Stimulated activated CD8-positive, alpha-beta memory T cell treated with anti-CD3 and anti-CD28 coated beads, Interleukin-12 subunit alpha, Interleukin-12 subunit beta, amount 100 ng/mL, for 24 hours (primary cell): ENCODE measurements around the gene F5.
A peak's percentile ranks its signal among the peaks of the same experiment; 100 is the strongest.

Experiments
- DNase-seq: peaks from one replicate; pipeline ENCODE4 v3.0.0-alpha.2; 2020; ENCODE audit errors: extremely low read depth

F5 gene

GRCh38 chr1:169586395-169587255 is at the start of gene F5:
Gene F5, minus strand, starts transcription at chr1:169586481. Its CDS starts 95 bp downstream, at chr1:169586386.
- peak; percentile 52 for DNase-seq

GRCh38 chr1:169634877-169635276 is 48.6 kb upstream of the F5 start:
- no peak for DNase-seq

- no peak for DNase-seq
Observed at GRCh38 chr1:169634145-169634544, 47.9 kb upstream of the F5 start.

GRCh38 chr1:169631249-169631648 is 45.0 kb upstream of the F5 start:
- DNase-seq = no peak

GRCh38 chr1:169630006-169630405 is 43.7 kb upstream of the F5 start, which contains the start of gene SELP:
Gene SELP, minus strand, starts transcription at chr1:169630124. Its CDS starts 50 bp downstream, at chr1:169630074.
- no peak for DNase-seq

- DNase-seq = no peak
Observed at GRCh38 chr1:169624912-169625311, 38.6 kb upstream of the F5 start.

GRCh38 chr1:169624122-169624521 is 37.8 kb upstream of the F5 start:
- DNase-seq = no peak

- DNase-seq = no peak
Observed at GRCh38 chr1:169623132-169623926, 37.0 kb upstream of the F5 start.

- no peak for DNase-seq
Observed at GRCh38 chr1:169620565-169620964, 34.3 kb upstream of the F5 start.

GRCh38 chr1:169618367-169618766 is 32.1 kb upstream of the F5 start:
- no peak for DNase-seq

- no peak for DNase-seq
Observed at GRCh38 chr1:169615803-169616202, 29.5 kb upstream of the F5 start.

- no peak for DNase-seq
Observed at GRCh38 chr1:169610858-169611257, 24.6 kb upstream of the F5 start.

GRCh38 chr1:169610108-169610507 is 23.8 kb upstream of the F5 start:
- DNase-seq = no peak

- DNase-seq = no peak
Observed at GRCh38 chr1:169608226-169608625, 21.9 kb upstream of the F5 start.

GRCh38 chr1:169604781-169605560 is 18.7 kb upstream of the F5 start:
- no peak for DNase-seq

- DNase-seq = no peak
Observed at GRCh38 chr1:169601096-169601881, 15.0 kb upstream of the F5 start.

GRCh38 chr1:169595764-169596711 is 9.8 kb upstream of the F5 start:
- no peak for DNase-seq

- no peak for DNase-seq
Observed at GRCh38 chr1:169594391-169594790, 8.1 kb upstream of the F5 start.

GRCh38 chr1:169590932-169591331 is 4.7 kb upstream of the F5 start:
- DNase-seq = no peak
